Measurements from ENCODE around the gene KDM2A. TPM values are rescaled to one million over a fixed set of nuclear protein-coding genes. Genes with fewer than 3 reads are reported as not detected.

Gene KDM2A
- total and polyA plus RNA-seq, 2 of the 13 experiments (the other 11 are each of a cell fraction or from before 2014, with no cell fraction given): 31.3 to 31.4 TPM

- intact Hi-C loops (cut with micrococcal nuclease; ENCODE audit: unreplicated experiment): loop anchor here (5.0 kb wide), 2 partner anchors 33 to 233 kb away; partner anchors contain the start of gene KDM2A
- H3K4me2 ChIP-seq (ENCODE audit: low read depth, low read length): no peak overlapping the region
- no peak overlapping the region for H3K4me3 ChIP-seq (replicated peaks in 1 of 3; ENCODE audit: insufficient read depth in 1 of 3, low read depth in 2 of 3, low read length in 3 of 3)
- H2AFZ ChIP-seq (ENCODE audit: low read length): no peak overlapping the region
- FAIRE-seq: no peak
- no peaks in the 10 kb centered on the region for H3K36me3 ChIP-seq (replicated peaks in 1 of 2; ENCODE audit: control insufficient read depth in 1 of 2, insufficient read depth in 2 of 2, low read length in 2 of 2)
- no peak for DNase-seq (ENCODE audit: low spot score)
- H3K9me3 ChIP-seq (ENCODE audit: low read length): no peaks in the 10 kb centered on the region
- no peaks in the 10 kb centered on the region for H3K79me2 ChIP-seq (ENCODE audit: insufficient read depth, low read length)
- peaks cover 0 to 6% of the 10 kb centered on the region in 2 experiments; a peak in 2 of 5 replicates for H3K27me3 ChIP-seq (ENCODE audit: control insufficient read depth in 1 of 2, insufficient read depth in 2 of 2, low read length in 2 of 2)
- no TSS peak for BruUV-seq (replicated peaks)
- H3K9ac ChIP-seq (ENCODE audit: insufficient read depth, low read depth, low read length): no peak overlapping the region
- 22% methylated on average over 8 of the region's 8 CpGs for WGBS (ENCODE audit: low lambda C conversion rate)
- ChIA-PET CTCF (ENCODE audit: low intra/inter-chr PET ratio, low total read pairs) (no interaction called here), POLR2A (interaction anchor here (1.4 kb wide), 1 partner anchor 36 kb away, joined by 4 read pairs; the partner anchor contains the start of gene KDM2A)
- H3K27ac ChIP-seq (ENCODE audit: extremely low read length, insufficient read depth, low read length): no peak overlapping the region
- TF ChIP-seq GLI4 (CRISPR knock-in tag; IDR thresholded peaks at IDR 0.05; ENCODE audit: borderline replicate concordance) (no peak), ZNF34 (CRISPR knock-in tag; IDR thresholded peaks at IDR 0.05; ENCODE audit: borderline replicate concordance) (no peak), ZC3H4 (CRISPR knock-in tag; IDR thresholded peaks at IDR 0.05; ENCODE audit: borderline replicate concordance) (no peak), ZNF430 (CRISPR knock-in tag; IDR thresholded peaks at IDR 0.05) (no peak), ZNF317 (CRISPR knock-in tag; IDR thresholded peaks at IDR 0.05) (no peak), TCF7 (IDR thresholded peaks at IDR 0.05; ENCODE audit: low read depth) (no peak), ZNF567 (CRISPR knock-in tag; IDR thresholded peaks at IDR 0.05; ENCODE audit: borderline replicate concordance) (no peak), PAXIP1 (CRISPR knock-in tag; conservative IDR thresholded peaks at IDR 0.05) (no peak), ATF6 (CRISPR knock-in tag; conservative IDR thresholded peaks at IDR 0.05) (no peak), ZNF660 (CRISPR knock-in tag; IDR thresholded peaks at IDR 0.05; ENCODE audit: borderline replicate concordance, low read depth) (no peak), RBM22 (optimal IDR thresholded peaks at IDR 0.05; ENCODE audit: low read length) (no peak), ZNF768 (CRISPR knock-in tag; IDR thresholded peaks at IDR 0.05) (no peak), SNAPC2 (CRISPR knock-in tag; IDR thresholded peaks at IDR 0.05) (no peak), RAD51 (IDR thresholded peaks at IDR 0.05; ENCODE audit: borderline replicate concordance) (no peak), PAX8 (CRISPR knock-in tag; IDR thresholded peaks at IDR 0.05; ENCODE audit: borderline replicate concordance) (no peak), RBFOX2 (IDR thresholded peaks at IDR 0.05; ENCODE audit: low read depth, low read length) (no peak), GFI1 (CRISPR knock-in tag; IDR thresholded peaks at IDR 0.05; ENCODE audit: borderline replicate concordance) (no peak)
- H3K4me1 ChIP-seq (ENCODE audit: insufficient read depth, low read length): peaks cover 16% of the 10 kb centered on the region
- ATAC-seq: no peak
- H4K20me1 ChIP-seq (ENCODE audit: insufficient read depth, low read length): no peaks in the 10 kb centered on the region
- in situ Hi-C loops (cut with HindIII; ENCODE audit: extremely low pct_ligation_motif_present, low pct_unique_long_range_greater_than_20kb): loop anchor here (5.0 to 10.0 kb wide), 2 partner anchors 91 to 233 kb away; no protein-coding TSS in a partner anchor
Observed at GRCh38 chr11:67083786-67084366, 35.2 kb upstream of the KDM2A start.
